Loucy (cell line): ENCODE results near the gene TEX35.

Experiments
- H2AFZ ChIP-seq: fragments of 200-600 bp; sonication (generic); 2 replicates; pipeline ENCODE4 v1.6.0; 2016; ENCODE audit warnings: antibody characterized with exemption, mild to moderate bottlenecking, low read length, moderate library complexity
- H3F3A ChIP-seq: fragments of 200-600 bp; 2 replicates; pipeline ENCODE4 v1.6.0; 2016; ENCODE audit warnings: antibody characterized with exemption, low read depth, mild to moderate bottlenecking
- H3K27me3 ChIP-seq: fragments of 200-600 bp; sonication (generic); 2 replicates; pipeline ENCODE4 v1.6.1; 2014; ENCODE audit warnings: low read length, mild to moderate bottlenecking; ENCODE audit not compliant: insufficient read depth, poor library complexity, severe bottlenecking
- H3K36me3 ChIP-seq: fragments of 200-600 bp; sonication (generic); 2 replicates; pipeline ENCODE4 v1.6.1; 2016; ENCODE audit warnings: low read length; ENCODE audit not compliant: insufficient read depth
- H3K4me1 ChIP-seq: fragments of 200-600 bp; sonication (generic); 2 replicates; pipeline ENCODE4 v1.5.1; 2014; ENCODE audit warnings: low read length, mild to moderate bottlenecking; ENCODE audit not compliant: insufficient read depth, poor library complexity, severe bottlenecking
- H3K4me2 ChIP-seq: fragments of 200-600 bp; sonication (generic); 2 replicates; pipeline ENCODE4 v1.6.0; 2014; ENCODE audit warnings: antibody characterized with exemption, low read length, low read depth, mild to moderate bottlenecking; ENCODE audit not compliant: poor library complexity, severe bottlenecking
- H3K4me3 ChIP-seq: fragments of 200-600 bp; sonication (generic); 2 replicates; pipeline ENCODE4 v1.5.1; 2014; ENCODE audit warnings: low read length, mild to moderate bottlenecking, mixed read lengths; ENCODE audit not compliant: poor library complexity, severe bottlenecking
- H3K79me2 ChIP-seq: fragments of 200-600 bp; sonication (generic); 2 replicates; pipeline ENCODE4 v1.6.1; 2014; ENCODE audit warnings: low read length; ENCODE audit not compliant: insufficient read depth
- H3K9ac ChIP-seq: fragments of 200-600 bp; sonication (generic); 2 replicates; pipeline ENCODE4 v1.6.0; 2014; ENCODE audit warnings: mild to moderate bottlenecking, low read depth, low read length, moderate library complexity; ENCODE audit not compliant: poor library complexity, severe bottlenecking
- H3K9me2 ChIP-seq: fragments of 200-600 bp; sonication (generic); replicated peaks from 2 replicates; pipeline ENCODE4 v1.6.1; 2016; ENCODE audit warnings: low read depth, low read length, mixed read lengths
- H3K9me3 ChIP-seq: fragments of 200-600 bp; sonication (generic); 2 replicates; pipeline ENCODE4 v1.6.1; 2014; ENCODE audit warnings: mild to moderate bottlenecking, antibody characterized with exemption, low read length, low read depth; ENCODE audit not compliant: insufficient read depth
- H4K20me1 ChIP-seq: fragments of 200-600 bp; sonication (generic); 2 replicates; pipeline ENCODE4 v1.6.0; 2014; ENCODE audit warnings: antibody characterized with exemption, low read length, mild to moderate bottlenecking; ENCODE audit not compliant: insufficient read depth, poor library complexity, severe bottlenecking
- EZH2phosphoT487 ChIP-seq: fragments of 200-600 bp; IDR thresholded peaks from 2 replicates; pipeline ENCODE4 v1.6.1; 2018; ENCODE audit warnings: antibody characterized with exemption, mild to moderate bottlenecking, moderate library complexity, borderline replicate concordance
- TF ChIP-seq, protein P1 (sequence below): fragments of 200-600 bp; sonication (generic); conservative IDR thresholded peaks from 2 replicates; pipeline ENCODE4 v1.5.1; 2014; ENCODE audit warnings: mild to moderate bottlenecking, antibody characterized with exemption, low read length

Gene TEX35

DNA sequence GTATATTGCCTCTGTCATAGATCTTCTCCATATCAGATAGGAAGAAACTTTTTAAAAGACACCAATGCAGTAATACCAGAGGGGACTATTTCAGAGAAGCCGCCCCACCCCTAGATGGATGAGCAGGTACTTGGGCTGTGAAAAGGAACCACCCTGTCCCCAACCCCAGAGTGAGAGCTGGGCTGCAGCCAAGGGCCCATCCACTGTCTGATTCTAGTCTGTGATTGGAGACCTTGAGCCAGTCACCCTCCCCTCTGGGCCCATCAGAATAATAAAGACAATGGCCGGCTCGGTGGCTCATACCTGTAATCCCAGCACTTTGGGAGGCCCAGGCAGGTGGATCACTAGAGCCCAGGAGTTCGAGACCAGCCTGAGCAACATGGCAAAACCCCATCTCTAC is 21.2 kb upstream of the TEX35 start:
- no peaks in the 10 kb centered on the region for H3K36me3 ChIP-seq
- H3F3A ChIP-seq = no peaks in the 10 kb centered on the region
- no peak for TF ChIP-seq EZH2phosphoT487
- TF ChIP-seq, protein P1, sequence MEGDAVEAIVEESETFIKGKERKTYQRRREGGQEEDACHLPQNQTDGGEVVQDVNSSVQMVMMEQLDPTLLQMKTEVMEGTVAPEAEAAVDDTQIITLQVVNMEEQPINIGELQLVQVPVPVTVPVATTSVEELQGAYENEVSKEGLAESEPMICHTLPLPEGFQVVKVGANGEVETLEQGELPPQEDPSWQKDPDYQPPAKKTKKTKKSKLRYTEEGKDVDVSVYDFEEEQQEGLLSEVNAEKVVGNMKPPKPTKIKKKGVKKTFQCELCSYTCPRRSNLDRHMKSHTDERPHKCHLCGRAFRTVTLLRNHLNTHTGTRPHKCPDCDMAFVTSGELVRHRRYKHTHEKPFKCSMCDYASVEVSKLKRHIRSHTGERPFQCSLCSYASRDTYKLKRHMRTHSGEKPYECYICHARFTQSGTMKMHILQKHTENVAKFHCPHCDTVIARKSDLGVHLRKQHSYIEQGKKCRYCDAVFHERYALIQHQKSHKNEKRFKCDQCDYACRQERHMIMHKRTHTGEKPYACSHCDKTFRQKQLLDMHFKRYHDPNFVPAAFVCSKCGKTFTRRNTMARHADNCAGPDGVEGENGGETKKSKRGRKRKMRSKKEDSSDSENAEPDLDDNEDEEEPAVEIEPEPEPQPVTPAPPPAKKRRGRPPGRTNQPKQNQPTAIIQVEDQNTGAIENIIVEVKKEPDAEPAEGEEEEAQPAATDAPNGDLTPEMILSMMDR = no peak
- H3K4me2 ChIP-seq = no peak overlapping the region
- no peaks in the 10 kb centered on the region for H4K20me1 ChIP-seq
- H3K27me3 ChIP-seq = no peaks in the 10 kb centered on the region
- H3K79me2 ChIP-seq = no peaks in the 10 kb centered on the region
- no peaks in the 10 kb centered on the region for H3K4me1 ChIP-seq
- no peak overlapping the region for H3K9ac ChIP-seq
- no peaks in the 10 kb centered on the region for H3K9me2 ChIP-seq
- H3K9me3 ChIP-seq = no peaks in the 10 kb centered on the region
- H3K4me3 ChIP-seq = no peak overlapping the region
- H2AFZ ChIP-seq = no peak overlapping the region

DNA sequence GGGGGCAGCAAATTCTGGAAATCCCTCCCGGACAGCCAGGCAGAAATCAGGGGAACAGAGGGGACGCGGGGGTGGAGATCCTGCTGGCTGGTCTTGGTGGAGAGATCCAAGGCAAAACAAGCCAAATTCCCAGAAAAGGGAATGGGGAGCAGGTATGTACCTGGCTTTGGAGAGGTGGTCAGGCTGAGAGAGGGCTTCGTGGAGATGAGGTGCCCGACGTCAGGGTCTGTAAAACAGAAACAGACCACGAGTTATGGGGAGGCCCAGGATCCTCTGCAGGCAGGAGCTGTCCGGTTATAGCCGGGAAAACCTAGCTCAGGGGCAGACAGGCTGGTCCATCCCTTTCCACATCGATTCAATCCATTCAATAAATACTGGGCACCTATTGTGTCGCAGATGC is 20.6 kb upstream of the TEX35 start:
- Histone ChIP-seq H2AFZ (no peak overlapping the region), H3K9ac (no peak overlapping the region), H3K36me3 (no peaks in the 10 kb centered on the region), H3K27me3 (no peaks in the 10 kb centered on the region), H3F3A (no peaks in the 10 kb centered on the region), H4K20me1 (no peaks in the 10 kb centered on the region), H3K4me3 (no peak overlapping the region), H3K9me3 (no peaks in the 10 kb centered on the region), H3K9me2 (no peaks in the 10 kb centered on the region), H3K79me2 (no peaks in the 10 kb centered on the region), H3K4me2 (no peak overlapping the region), H3K4me1 (no peaks in the 10 kb centered on the region)
- TF ChIP-seq, protein P1 = no peak
- TF ChIP-seq EZH2phosphoT487 = no peak

DNA sequence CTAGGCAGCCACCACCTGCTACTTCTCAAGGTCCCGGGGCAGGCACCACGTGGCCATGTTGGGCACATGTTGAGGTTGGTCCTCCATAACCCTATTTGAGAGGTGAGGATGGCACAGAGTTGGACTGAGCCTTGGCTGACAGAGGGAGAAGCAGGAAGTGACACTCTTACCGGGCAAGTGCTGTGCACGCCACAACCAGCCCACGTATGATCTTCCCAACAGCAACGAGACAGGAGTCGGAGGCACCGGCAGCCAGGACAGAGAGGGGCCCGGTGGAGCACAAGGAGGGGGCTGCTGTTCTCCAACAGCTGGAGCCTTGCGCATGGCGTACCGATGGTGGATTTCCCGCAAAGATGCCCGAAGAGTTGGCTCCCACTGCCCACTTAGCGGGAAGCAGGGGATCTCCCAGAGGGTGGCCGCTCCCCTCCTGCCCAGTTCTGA is 19.6 kb upstream of the TEX35 start:
- TF ChIP-seq, protein P1 = no peak
- TF ChIP-seq EZH2phosphoT487 = no peak
- Histone ChIP-seq H3K4me2 (no peak overlapping the region), H3K9me2 (no peaks in the 10 kb centered on the region), H3K36me3 (no peaks in the 10 kb centered on the region), H4K20me1 (no peaks in the 10 kb centered on the region), H3K9me3 (no peaks in the 10 kb centered on the region), H3K27me3 (no peaks in the 10 kb centered on the region), H3K9ac (no peak overlapping the region), H3F3A (no peaks in the 10 kb centered on the region), H3K4me1 (no peaks in the 10 kb centered on the region), H2AFZ (no peak overlapping the region), H3K79me2 (no peaks in the 10 kb centered on the region), H3K4me3 (no peak overlapping the region)
